Neural progenitor cell (in vitro differentiated cells): ENCODE results near the gene TMEM183A.

Experiments used
- EZH2 ChIP-seq: fragments of 200-600 bp; sonication (generic); IDR thresholded peaks from 2 replicates; pipeline ENCODE4 v1.6.1; 2017; ENCODE audit warnings: antibody characterized with exemption, mild to moderate bottlenecking, moderate library complexity
- EZH2phosphoT487 ChIP-seq: fragments of 200-600 bp; sonication (generic); IDR thresholded peaks from 2 replicates; pipeline ENCODE4 v1.6.1; 2017; ENCODE audit warnings: antibody characterized with exemption
- TF ChIP-seq, protein P1 (sequence below): fragments of 200-600 bp; sonication (generic); IDR thresholded peaks from 2 replicates; pipeline ENCODE4 v1.5.1; 2017; ENCODE audit warnings: antibody characterized with exemption, mild to moderate bottlenecking

DNA sequence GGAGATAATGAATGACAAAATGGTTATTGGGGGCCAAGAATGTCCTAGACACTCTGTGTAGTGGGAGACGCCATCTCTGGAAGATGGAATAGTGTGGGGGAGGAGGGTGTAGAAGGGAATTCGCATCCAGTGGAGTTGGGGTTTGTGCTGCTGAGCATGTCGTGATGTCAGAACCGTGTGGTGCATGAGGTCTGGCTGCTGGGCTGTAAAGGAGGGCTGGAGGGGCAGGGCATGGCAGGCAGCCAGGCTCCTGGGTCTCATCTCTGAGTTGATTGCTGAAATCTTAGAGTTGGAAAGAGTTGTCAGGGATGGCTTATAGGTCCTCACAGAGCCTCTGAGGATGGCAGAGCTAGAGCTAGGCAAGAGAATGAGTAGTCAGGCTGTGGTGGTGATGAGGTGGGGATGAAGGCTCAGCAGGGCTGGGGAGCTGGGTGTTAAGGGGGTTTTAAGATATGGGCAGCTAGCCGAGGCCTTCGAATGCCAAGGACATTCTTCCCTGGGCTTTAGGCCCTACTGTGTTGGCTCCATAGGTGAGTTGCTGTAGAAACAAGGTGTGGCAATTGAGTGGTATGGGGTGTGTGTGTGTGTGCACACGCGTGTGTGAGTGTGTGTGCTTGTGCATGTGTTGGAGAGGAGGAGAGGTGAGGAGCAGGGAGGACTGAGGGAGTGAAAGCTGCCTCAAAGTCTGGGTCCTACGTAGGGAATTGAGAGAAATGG, 21.1 kb downstream of the TMEM183A start:
- TF ChIP-seq, protein P1, sequence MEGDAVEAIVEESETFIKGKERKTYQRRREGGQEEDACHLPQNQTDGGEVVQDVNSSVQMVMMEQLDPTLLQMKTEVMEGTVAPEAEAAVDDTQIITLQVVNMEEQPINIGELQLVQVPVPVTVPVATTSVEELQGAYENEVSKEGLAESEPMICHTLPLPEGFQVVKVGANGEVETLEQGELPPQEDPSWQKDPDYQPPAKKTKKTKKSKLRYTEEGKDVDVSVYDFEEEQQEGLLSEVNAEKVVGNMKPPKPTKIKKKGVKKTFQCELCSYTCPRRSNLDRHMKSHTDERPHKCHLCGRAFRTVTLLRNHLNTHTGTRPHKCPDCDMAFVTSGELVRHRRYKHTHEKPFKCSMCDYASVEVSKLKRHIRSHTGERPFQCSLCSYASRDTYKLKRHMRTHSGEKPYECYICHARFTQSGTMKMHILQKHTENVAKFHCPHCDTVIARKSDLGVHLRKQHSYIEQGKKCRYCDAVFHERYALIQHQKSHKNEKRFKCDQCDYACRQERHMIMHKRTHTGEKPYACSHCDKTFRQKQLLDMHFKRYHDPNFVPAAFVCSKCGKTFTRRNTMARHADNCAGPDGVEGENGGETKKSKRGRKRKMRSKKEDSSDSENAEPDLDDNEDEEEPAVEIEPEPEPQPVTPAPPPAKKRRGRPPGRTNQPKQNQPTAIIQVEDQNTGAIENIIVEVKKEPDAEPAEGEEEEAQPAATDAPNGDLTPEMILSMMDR = no peak
- no peak for TF ChIP-seq EZH2
- TF ChIP-seq EZH2phosphoT487 = no peak
